ENCODE measurements around the gene ZBTB16.

ZBTB16 gene

DNA sequence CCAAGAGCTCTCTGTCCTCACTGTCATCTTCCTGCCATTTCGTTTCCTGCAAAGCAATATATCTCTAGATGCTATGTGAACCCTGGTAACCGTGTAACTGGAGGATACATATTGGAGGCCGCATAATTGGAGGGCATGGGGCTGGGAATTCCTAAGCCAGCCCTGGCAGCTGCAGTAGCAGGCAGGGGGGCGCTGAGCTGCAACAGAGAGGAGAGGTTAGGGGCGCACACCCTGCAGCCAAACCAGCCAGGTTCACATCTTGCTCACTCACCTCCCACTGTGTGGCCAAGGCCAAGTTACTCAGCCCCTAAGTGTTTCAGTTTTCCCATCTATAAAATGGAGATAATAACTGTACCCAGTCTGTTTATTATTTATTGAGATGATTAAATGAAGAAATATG is 39.9 kb upstream of the ZBTB16 start:
- TF ChIP-seq, protein P1, sequence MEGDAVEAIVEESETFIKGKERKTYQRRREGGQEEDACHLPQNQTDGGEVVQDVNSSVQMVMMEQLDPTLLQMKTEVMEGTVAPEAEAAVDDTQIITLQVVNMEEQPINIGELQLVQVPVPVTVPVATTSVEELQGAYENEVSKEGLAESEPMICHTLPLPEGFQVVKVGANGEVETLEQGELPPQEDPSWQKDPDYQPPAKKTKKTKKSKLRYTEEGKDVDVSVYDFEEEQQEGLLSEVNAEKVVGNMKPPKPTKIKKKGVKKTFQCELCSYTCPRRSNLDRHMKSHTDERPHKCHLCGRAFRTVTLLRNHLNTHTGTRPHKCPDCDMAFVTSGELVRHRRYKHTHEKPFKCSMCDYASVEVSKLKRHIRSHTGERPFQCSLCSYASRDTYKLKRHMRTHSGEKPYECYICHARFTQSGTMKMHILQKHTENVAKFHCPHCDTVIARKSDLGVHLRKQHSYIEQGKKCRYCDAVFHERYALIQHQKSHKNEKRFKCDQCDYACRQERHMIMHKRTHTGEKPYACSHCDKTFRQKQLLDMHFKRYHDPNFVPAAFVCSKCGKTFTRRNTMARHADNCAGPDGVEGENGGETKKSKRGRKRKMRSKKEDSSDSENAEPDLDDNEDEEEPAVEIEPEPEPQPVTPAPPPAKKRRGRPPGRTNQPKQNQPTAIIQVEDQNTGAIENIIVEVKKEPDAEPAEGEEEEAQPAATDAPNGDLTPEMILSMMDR (IDR thresholded peaks at IDR 0.05; ENCODE audit: low read depth, low read length, missing control alignments), result no peak

DNA sequence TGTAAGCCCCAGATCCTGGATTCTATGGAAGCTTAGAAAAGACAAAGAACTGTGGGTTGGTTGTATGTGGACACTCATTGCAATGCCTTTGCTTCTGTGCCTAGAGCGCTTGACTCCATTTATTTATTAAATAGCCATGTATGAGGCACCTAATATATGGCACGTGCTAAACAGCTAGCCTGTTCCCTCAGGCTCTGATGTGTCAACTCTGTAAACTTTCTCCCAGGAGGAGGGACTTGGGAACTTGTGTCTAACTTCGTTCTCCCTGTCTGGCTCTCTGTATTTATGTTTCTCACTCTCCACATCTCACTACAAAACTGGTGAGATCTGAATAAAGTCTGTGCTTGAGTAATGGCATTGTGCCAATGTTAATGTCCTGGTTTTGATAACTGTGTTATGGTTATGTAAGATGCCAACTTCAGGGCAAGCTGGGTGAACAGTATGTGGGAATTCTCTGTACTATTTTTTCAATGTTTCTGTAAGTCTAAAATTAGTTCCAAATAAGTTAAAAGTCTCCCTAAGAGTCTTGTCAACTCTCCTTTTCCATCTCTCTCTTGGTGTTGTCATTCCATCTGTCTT is 34.1 kb upstream of the ZBTB16 start:
- TF ChIP-seq, protein P1 (IDR thresholded peaks at IDR 0.05; ENCODE audit: low read depth, low read length, missing control alignments), result no peak
- no peak for DNase-seq (ENCODE audit: extremely low read depth, low read depth)
- no peak overlapping the region for H3K4me3 ChIP-seq (replicated peaks; ENCODE audit: low read depth, low read length)

More for the DNA sequence above, 39.9 kb upstream of the ZBTB16 start:
- DNase-seq (ENCODE audit: extremely low read depth, low read depth), result no peak
- H3K4me3 ChIP-seq (replicated peaks; ENCODE audit: low read depth, low read length), result no peak overlapping the region

DNA sequence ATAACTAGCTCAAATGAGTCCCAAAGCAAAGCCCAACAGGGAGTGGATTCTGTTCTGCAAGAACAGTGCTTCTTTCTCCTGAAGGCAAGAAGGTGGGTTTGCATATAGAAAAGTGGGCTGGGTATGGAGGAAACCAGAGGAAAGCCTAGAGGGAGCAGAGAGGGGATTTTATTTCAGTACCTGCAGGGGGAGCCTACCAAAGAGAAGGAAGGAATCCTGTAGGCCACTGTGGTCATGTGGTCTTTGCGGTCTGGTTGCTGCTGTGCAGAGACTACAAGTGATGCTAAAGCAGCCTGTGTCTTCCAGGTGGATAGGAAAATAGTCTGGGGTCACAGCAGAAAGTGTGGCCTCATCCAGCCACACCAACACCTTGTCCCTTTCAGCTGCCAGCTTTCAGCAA is 33.2 kb upstream of the ZBTB16 start:
- DNase-seq (ENCODE audit: extremely low read depth, low read depth), result no peak
- no peak overlapping the region for H3K4me3 ChIP-seq (replicated peaks; ENCODE audit: low read depth, low read length)
- TF ChIP-seq, protein P1 (IDR thresholded peaks at IDR 0.05; ENCODE audit: low read depth, low read length, missing control alignments), result peak; percentile 20

DNA sequence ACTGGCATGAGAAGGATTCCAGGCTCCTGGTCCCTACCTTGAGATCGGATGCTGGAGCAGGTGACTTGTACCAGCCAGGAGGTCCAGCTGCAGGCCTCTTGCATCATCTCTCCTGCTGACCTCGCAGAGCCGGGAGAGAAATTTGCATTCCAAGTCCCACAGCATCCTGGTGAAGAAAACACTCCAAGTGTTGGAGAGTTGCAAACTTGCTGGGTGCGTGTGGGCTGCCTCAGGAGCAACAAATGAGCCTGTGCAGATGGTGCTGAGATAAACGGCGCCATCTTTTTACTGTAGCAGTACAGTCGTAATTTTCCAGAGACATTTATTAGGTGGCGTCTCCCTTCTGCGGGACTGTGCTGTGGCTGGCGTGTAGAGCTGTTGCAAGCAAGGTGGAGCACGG is 32.1 kb upstream of the ZBTB16 start:
- no peak for DNase-seq (ENCODE audit: extremely low read depth, low read depth)
- no peak overlapping the region for H3K4me3 ChIP-seq (replicated peaks; ENCODE audit: low read depth, low read length)
- TF ChIP-seq, protein P1 (IDR thresholded peaks at IDR 0.05; ENCODE audit: low read depth, low read length, missing control alignments), result no peak

DNA sequence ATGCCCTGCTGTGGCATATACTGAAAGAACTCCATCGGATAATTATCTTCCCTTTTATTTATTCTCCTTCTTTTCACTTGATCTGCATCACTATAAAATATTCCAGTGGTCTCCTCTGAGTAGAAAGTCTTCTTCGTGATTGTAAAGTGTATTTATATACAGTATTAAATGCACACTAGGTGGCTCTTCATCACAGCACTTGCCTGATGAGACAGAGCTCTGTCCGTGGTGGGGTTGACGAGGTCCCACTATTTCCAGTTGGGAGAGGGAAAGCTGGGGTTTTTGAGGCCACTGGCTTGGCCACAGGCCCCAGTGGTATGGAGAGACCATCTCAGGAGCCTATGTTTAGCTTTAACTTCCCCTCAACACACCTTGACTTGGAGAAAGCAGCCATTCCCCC is 31.6 kb upstream of the ZBTB16 start:
- DNase-seq (ENCODE audit: extremely low read depth, low read depth), result no peak
- no peak overlapping the region for H3K4me3 ChIP-seq (replicated peaks; ENCODE audit: low read depth, low read length)
- TF ChIP-seq, protein P1 (IDR thresholded peaks at IDR 0.05; ENCODE audit: low read depth, low read length, missing control alignments), result no peak

DNA sequence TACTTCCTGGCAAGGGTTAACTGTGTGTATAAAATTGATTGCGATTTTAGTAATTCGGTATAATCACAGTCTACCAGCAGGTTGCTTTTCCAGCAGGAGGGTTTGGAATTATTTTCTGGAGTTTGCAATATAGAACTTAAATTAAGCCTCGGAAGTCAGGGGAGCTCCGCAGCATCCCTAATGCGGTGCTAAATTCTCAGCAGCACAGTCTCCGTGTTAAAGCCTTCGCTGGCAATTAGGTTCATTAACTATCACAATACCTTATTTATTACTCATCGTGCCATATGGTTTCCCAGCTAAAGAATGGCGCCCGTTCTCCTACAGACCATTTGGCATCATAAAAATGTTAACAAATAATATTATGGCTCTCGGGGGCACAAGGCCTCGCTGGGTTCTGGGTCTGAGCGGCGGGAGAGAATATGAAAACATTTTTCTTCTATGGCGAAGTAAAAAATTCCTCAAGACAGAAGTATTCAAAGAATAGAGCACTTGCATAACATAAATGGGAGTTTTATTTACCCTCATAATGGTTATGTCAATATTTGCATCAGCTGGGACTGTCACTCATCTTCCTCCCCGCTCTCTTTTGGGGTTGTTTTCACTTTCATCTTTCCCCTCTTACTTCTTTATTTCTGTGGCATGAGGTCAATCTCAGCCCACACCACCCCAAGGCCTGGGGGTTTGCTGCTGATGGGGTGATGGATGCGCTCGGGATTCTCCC is 28.1 kb upstream of the ZBTB16 start:
- TF ChIP-seq, protein P1 (IDR thresholded peaks at IDR 0.05; ENCODE audit: low read depth, low read length, missing control alignments), result no peak
- H3K4me3 ChIP-seq (replicated peaks; ENCODE audit: low read depth, low read length), result no peak overlapping the region
- no peak for DNase-seq (ENCODE audit: extremely low read depth, low read depth)

Measured in HFF-Myc (cell line).